ENCODE data around the gene CCDC158. TPM values are rescaled to one million over a fixed set of nuclear protein-coding genes. Genes with fewer than 3 reads are reported as not detected.

CCDC158 gene
- total RNA-seq, 2 experiments from 2014 or later = not detected

DNA sequence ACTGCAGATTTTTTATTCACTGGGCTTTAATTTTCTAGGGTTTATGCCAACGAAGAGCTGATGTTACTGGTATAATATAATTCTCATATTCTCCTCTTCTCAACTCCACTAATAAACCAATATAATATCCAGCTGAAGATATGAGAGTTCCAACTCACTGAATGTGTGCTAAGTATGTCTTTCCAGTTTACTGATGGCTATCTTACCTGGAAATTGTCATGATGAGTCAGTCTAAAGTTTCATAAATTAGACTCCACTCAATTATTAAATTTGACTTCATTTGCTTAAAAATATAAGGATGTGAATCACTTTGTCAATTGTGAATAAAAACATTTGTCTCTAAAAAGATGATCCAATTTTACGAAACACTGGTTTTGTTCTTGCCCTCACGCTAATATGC lies 86.1 kb downstream of the CCDC158 start:
- no peaks in the 10 kb centered on the region for H3K79me2 ChIP-seq (ENCODE audit: insufficient read depth, low read depth, low read length)
- DNase-seq (ENCODE audit: low spot score) = no peak
- H3K9me3 ChIP-seq (ENCODE audit: low read length) = no peaks in the 10 kb centered on the region
- no peak overlapping the region for H3K4me3 ChIP-seq (ENCODE audit: low read depth, low read length, poor library complexity, severe bottlenecking)
- no peak overlapping the region for H3K4me2 ChIP-seq (ENCODE audit: low read length)
- no peaks in the 10 kb centered on the region for H4K20me1 ChIP-seq (ENCODE audit: insufficient read depth, low read length)
- TF ChIP-seq, protein P1, sequence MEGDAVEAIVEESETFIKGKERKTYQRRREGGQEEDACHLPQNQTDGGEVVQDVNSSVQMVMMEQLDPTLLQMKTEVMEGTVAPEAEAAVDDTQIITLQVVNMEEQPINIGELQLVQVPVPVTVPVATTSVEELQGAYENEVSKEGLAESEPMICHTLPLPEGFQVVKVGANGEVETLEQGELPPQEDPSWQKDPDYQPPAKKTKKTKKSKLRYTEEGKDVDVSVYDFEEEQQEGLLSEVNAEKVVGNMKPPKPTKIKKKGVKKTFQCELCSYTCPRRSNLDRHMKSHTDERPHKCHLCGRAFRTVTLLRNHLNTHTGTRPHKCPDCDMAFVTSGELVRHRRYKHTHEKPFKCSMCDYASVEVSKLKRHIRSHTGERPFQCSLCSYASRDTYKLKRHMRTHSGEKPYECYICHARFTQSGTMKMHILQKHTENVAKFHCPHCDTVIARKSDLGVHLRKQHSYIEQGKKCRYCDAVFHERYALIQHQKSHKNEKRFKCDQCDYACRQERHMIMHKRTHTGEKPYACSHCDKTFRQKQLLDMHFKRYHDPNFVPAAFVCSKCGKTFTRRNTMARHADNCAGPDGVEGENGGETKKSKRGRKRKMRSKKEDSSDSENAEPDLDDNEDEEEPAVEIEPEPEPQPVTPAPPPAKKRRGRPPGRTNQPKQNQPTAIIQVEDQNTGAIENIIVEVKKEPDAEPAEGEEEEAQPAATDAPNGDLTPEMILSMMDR (conservative IDR thresholded peaks at IDR 0.05; ENCODE audit: low read length) = no peak
- no peak for TF ChIP-seq EZH2phosphoT487 (IDR thresholded peaks at IDR 0.05; ENCODE audit: borderline replicate concordance, low read depth, low read length)
- CTCF ChIA-PET (ENCODE audit: unreplicated experiment) = no interaction called here
- no peaks in the 10 kb centered on the region for H3K36me3 ChIP-seq (ENCODE audit: insufficient read depth, low read length)
- no peak overlapping the region for H2AFZ ChIP-seq (ENCODE audit: low read length)
- intact Hi-C loops (cut with micrococcal nuclease; ENCODE audit: unreplicated experiment) = no loop called here
- BruUV-seq (replicated peaks) = no TSS peak
- no peaks in the 10 kb centered on the region for H3K4me1 ChIP-seq (ENCODE audit: insufficient read depth, low read length, poor library complexity, severe bottlenecking)
- no peaks in the 10 kb centered on the region for H3K9me2 ChIP-seq (ENCODE audit: insufficient read depth, low read length)
- POLR2A ChIA-PET = interaction anchor here (1.0 kb wide), 1 partner anchor 16 kb away, joined by 3 read pairs; no protein-coding TSS in a partner anchor
- no peak overlapping the region for H3K27ac ChIP-seq (ENCODE audit: low read depth, low read length, poor library complexity, severe bottlenecking)

- H3K36me3 ChIP-seq (ENCODE audit: insufficient read depth, low read length) = no peaks in the 10 kb centered on the region
- H3K4me3 ChIP-seq (ENCODE audit: low read depth, low read length, poor library complexity, severe bottlenecking) = no peak overlapping the region
- no peaks in the 10 kb centered on the region for H3K79me2 ChIP-seq (ENCODE audit: insufficient read depth, low read depth, low read length)
- CTCF ChIA-PET (ENCODE audit: unreplicated experiment) = no interaction called here
- no peaks in the 10 kb centered on the region for H3K4me1 ChIP-seq (ENCODE audit: insufficient read depth, low read length, poor library complexity, severe bottlenecking)
- POLR2A ChIA-PET = no interaction called here
- no peak for DNase-seq (ENCODE audit: low spot score)
- no peak for TF ChIP-seq EZH2phosphoT487 (IDR thresholded peaks at IDR 0.05; ENCODE audit: borderline replicate concordance, low read depth, low read length)
- no peaks in the 10 kb centered on the region for H3K9me2 ChIP-seq (ENCODE audit: insufficient read depth, low read length)
- H2AFZ ChIP-seq (ENCODE audit: low read length) = no peak overlapping the region
- H3K9me3 ChIP-seq (ENCODE audit: low read length) = peaks cover 13% of the 10 kb centered on the region
- no TSS peak for BruUV-seq (replicated peaks)
- H3K27ac ChIP-seq (ENCODE audit: low read depth, low read length, poor library complexity, severe bottlenecking) = no peak overlapping the region
- no peaks in the 10 kb centered on the region for H4K20me1 ChIP-seq (ENCODE audit: insufficient read depth, low read length)
- intact Hi-C loops (cut with micrococcal nuclease; ENCODE audit: unreplicated experiment) = no loop called here
- H3K4me2 ChIP-seq (ENCODE audit: low read length) = no peak overlapping the region
Measured at GRCh38 chr4:76326515-76326914, 94.4 kb downstream of the CCDC158 start.

DNA sequence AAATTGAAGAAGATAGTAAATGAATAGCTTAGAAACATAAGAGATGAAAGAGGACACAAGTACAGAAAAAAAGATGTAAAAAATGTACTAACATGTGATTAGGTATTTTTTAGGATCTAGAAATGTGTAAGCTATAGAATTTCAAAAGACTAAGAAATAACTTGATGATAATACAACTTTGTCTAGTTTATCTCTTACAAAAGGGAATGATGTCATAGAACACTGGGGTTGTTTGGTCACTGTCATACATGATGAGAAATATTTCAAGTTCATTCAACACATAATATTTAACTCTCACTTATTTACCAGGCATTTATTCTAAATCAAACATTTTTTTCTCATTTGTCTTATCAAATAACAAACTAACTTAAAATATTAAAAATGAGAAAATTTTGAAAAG lies 95.9 kb downstream of the CCDC158 start:
- Histone ChIP-seq H3K79me2 (ENCODE audit: insufficient read depth, low read depth, low read length) (no peaks in the 10 kb centered on the region), H3K4me2 (ENCODE audit: low read length) (no peak overlapping the region), H3K4me1 (ENCODE audit: insufficient read depth, low read length, poor library complexity, severe bottlenecking) (no peaks in the 10 kb centered on the region), H3K4me3 (ENCODE audit: low read depth, low read length, poor library complexity, severe bottlenecking) (no peak overlapping the region), H3K36me3 (ENCODE audit: insufficient read depth, low read length) (no peaks in the 10 kb centered on the region), H3K9me2 (ENCODE audit: insufficient read depth, low read length) (no peaks in the 10 kb centered on the region), H3K27ac (ENCODE audit: low read depth, low read length, poor library complexity, severe bottlenecking) (no peak overlapping the region), H3K9me3 (ENCODE audit: low read length) (peaks cover 13% of the 10 kb centered on the region), H4K20me1 (ENCODE audit: insufficient read depth, low read length) (no peaks in the 10 kb centered on the region), H2AFZ (ENCODE audit: low read length) (no peak overlapping the region)
- TF ChIP-seq EZH2phosphoT487 (IDR thresholded peaks at IDR 0.05; ENCODE audit: borderline replicate concordance, low read depth, low read length) = no peak
- TF ChIP-seq, protein P1 (conservative IDR thresholded peaks at IDR 0.05; ENCODE audit: low read length) = no peak
- CTCF ChIA-PET (ENCODE audit: unreplicated experiment) = no interaction called here
- intact Hi-C loops (cut with micrococcal nuclease; ENCODE audit: unreplicated experiment) = no loop called here
- POLR2A ChIA-PET = interaction anchor here (1.2 to 1.6 kb wide), 2 partner anchors 12 to 16 kb away, joined by 6 to 7 read pairs; no protein-coding TSS in a partner anchor
- DNase-seq (ENCODE audit: low spot score) = no peak
- BruUV-seq (replicated peaks) = no TSS peak
